Gastrocnemius medialis (tissue), 4 donors: Measurements from ENCODE around the gene ACR.
"Not testable (repeated sequence)": the region's sequence is repeated elsewhere in the genome, so short reads cannot be mapped to it uniquely, and the experiment has no call there.

Experiments
- POLR2A ChIP-seq, 2 donors: fragments of 450-650 bp; IDR thresholded peaks; one replicate each; pipeline ENCODE4 v1.6.1; 2017; ENCODE audit warnings: antibody characterized with exemption in 2 of 2, mild to moderate bottlenecking in 2 of 2, moderate library complexity in 2 of 2
- TF ChIP-seq, protein P1 (sequence below), 5 experiments: fragments of 450-650 bp in 3 of 5; fragments of 200-600 bp in 2 of 5; sonication (generic) in 2 of 5; IDR thresholded peaks in 4 of 5; conservative IDR thresholded peaks in 1 of 5; 1 replicate in 4 of 5; 2 replicates in 1 of 5; pipeline ENCODE4 v1.5.1; 2016 to 2019; ENCODE audit warnings: antibody characterized with exemption in 5 of 5, mild to moderate bottlenecking in 3 of 5, moderate library complexity in 3 of 5

DNA sequence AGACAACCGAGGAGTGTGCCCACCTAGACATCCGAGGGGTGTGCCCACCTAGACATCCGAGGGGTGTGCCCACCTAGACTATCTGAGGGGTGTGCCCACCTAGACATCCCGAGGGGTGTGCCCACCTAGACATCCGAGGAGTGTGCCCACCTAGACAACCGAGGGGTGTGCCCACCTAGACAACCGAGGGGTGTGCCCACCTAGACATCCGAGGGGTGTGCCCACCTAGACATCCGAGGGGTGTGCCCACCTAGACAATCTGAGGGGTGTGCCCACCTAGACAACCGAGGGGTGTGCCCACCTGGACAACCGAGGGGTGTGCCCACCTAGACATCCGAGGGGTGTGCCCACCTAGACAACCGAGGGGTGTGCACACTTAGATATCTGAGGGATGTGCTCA, 10.6 kb downstream of the ACR start:
- TF ChIP-seq, protein P1, sequence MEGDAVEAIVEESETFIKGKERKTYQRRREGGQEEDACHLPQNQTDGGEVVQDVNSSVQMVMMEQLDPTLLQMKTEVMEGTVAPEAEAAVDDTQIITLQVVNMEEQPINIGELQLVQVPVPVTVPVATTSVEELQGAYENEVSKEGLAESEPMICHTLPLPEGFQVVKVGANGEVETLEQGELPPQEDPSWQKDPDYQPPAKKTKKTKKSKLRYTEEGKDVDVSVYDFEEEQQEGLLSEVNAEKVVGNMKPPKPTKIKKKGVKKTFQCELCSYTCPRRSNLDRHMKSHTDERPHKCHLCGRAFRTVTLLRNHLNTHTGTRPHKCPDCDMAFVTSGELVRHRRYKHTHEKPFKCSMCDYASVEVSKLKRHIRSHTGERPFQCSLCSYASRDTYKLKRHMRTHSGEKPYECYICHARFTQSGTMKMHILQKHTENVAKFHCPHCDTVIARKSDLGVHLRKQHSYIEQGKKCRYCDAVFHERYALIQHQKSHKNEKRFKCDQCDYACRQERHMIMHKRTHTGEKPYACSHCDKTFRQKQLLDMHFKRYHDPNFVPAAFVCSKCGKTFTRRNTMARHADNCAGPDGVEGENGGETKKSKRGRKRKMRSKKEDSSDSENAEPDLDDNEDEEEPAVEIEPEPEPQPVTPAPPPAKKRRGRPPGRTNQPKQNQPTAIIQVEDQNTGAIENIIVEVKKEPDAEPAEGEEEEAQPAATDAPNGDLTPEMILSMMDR (IDR thresholded peaks at IDR 0.05 in 4 of 5, conservative IDR thresholded peaks at IDR 0.05 in 1 of 5) = not testable (repeated sequence)
- not testable (repeated sequence) for TF ChIP-seq POLR2A (IDR thresholded peaks at IDR 0.05)
